OCI-LY1 (cell line): ENCODE measurements around the gene SLC7A4.

ENCODE experiments used
- H2AFZ ChIP-seq: fragments of 200-600 bp; sonication (generic), shearing (Covaris generic); 2 replicates; pipeline ENCODE4 v1.6.0; 2014; ENCODE audit warnings: antibody characterized with exemption, mild to moderate bottlenecking, low read length
- H3F3A ChIP-seq: fragments of 200-600 bp; sonication (generic), shearing (Covaris generic); 2 replicates; pipeline ENCODE4 v1.6.0; 2014; ENCODE audit warnings: mild to moderate bottlenecking, antibody characterized with exemption, low read length, moderate library complexity; ENCODE audit not compliant: insufficient read depth
- H3K27ac ChIP-seq: fragments of 200-600 bp; sonication (generic); 2 replicates; pipeline ENCODE4 v1.5.1; 2014; ENCODE audit warnings: low read length, mixed run types, mild to moderate bottlenecking, low read depth; ENCODE audit not compliant: poor library complexity, severe bottlenecking
- H3K27me3 ChIP-seq: fragments of 200-600 bp; sonication (generic); 2 replicates; pipeline ENCODE4 v1.6.0; 2014; ENCODE audit warnings: antibody characterized with exemption, mild to moderate bottlenecking, low read length, moderate library complexity; ENCODE audit not compliant: insufficient read depth
- H3K36me3 ChIP-seq: fragments of 200-600 bp; sonication (generic); 2 replicates; pipeline ENCODE4 v1.6.1; 2014; ENCODE audit warnings: mild to moderate bottlenecking, antibody characterized with exemption, low read length, moderate library complexity, mixed read lengths; ENCODE audit not compliant: insufficient read depth
- H3K4me1 ChIP-seq: fragments of 200-600 bp; sonication (generic); 2 replicates; pipeline ENCODE4 v1.5.1; 2014; ENCODE audit warnings: mild to moderate bottlenecking, low read length, moderate library complexity; ENCODE audit not compliant: insufficient read depth, severe bottlenecking
- H3K4me2 ChIP-seq: fragments of 200-600 bp; sonication (generic), shearing (Covaris generic); 2 replicates; pipeline ENCODE4 v1.6.1; 2014; ENCODE audit warnings: low read length
- H3K4me3 ChIP-seq: fragments of 200-600 bp; sonication (generic); 2 replicates; pipeline ENCODE4 v1.5.1; 2014; ENCODE audit warnings: low read length, low read depth, mild to moderate bottlenecking, mixed read lengths; ENCODE audit not compliant: poor library complexity, severe bottlenecking
- H3K79me2 ChIP-seq: fragments of 200-600 bp; shearing (Covaris generic); 2 replicates; pipeline ENCODE4 v1.6.1; 2016; ENCODE audit warnings: mixed run types, low read length, mixed read lengths; ENCODE audit not compliant: insufficient read depth
- H3K9ac ChIP-seq: fragments of 200-600 bp; sonication (generic), shearing (Covaris generic); 2 replicates; pipeline ENCODE4 v1.6.1; 2014; ENCODE audit warnings: mild to moderate bottlenecking, low read length, mixed read lengths
- H3K9me2 ChIP-seq: fragments of 200-600 bp; sonication (generic), shearing (Covaris generic); 2 replicates; pipeline ENCODE4 v1.6.1; 2014; ENCODE audit warnings: low read depth, mild to moderate bottlenecking, low read length, mixed read lengths
- H3K9me3 ChIP-seq: fragments of 200-600 bp; shearing (Covaris generic); 2 replicates; pipeline ENCODE4 v1.6.1; 2014; ENCODE audit warnings: low read length, mixed read lengths
- H4K20me1 ChIP-seq: fragments of 200-600 bp; sonication (generic), shearing (Covaris generic); 2 replicates; pipeline ENCODE4 v1.6.0; 2016; ENCODE audit warnings: mild to moderate bottlenecking, low read length; ENCODE audit not compliant: insufficient read depth
- EZH2 ChIP-seq: fragments of 200-600 bp; sonication (generic), shearing (Covaris generic); IDR thresholded peaks from 2 replicates; pipeline ENCODE4 v1.8.0; 2017; ENCODE audit warnings: borderline replicate concordance, mixed run types, mild to moderate bottlenecking, antibody characterized with exemption, low read length, moderate library complexity, mixed read lengths
- TF ChIP-seq, protein P1 (sequence below): fragments of 200-600 bp; sonication (generic), shearing (Covaris generic); IDR thresholded peaks from 2 replicates; pipeline ENCODE4 v1.5.1; 2017; ENCODE audit warnings: mild to moderate bottlenecking, antibody characterized with exemption, low read length, moderate library complexity, mixed read lengths

The SLC7A4 gene

DNA sequence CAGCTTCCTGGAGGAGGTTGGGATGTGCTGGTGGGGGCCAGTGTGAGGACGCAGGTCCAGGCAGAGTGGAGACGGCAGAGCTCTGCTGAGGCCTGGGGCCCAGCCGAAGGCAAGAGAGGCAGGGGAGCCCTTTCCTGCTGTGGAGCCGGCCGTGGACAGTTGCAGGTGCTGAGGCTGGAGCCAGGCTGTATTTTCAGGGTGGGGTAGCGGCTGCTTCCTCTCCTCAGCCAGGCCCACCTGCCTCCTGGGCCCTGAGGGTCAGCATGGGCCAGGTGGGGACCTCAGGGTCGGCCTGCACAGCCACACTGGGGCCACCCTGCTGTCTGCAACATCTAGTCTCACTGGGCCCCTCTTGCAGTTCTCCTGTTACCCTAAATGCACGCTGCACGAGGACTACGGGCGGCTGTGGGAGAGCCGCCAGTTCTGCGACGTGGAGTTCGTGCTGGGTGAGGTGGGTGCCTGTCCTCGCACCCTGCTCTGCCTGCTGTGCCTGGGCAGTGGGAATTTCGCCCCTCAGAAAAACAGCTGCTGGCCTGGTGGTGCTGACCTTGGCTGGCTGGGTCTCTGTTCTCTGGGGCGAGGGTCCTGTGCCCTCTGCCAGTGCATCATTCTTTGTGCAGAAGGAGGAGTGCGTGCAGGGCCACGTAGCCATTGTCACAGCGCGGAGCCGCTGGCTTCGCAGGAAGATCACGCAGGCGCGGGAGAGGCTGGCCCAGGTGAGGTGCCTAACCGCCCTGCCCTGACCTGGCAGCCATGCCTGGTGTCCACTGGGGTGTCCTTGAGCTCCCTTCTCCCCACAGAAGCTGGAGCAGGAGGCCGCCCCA is 38.8 kb downstream of the SLC7A4 start:
- H3K9me3 ChIP-seq = no peaks in the 10 kb centered on the region
- no peaks in the 10 kb centered on the region for H3K27me3 ChIP-seq
- no peaks in the 10 kb centered on the region for H3K79me2 ChIP-seq
- no peaks in the 10 kb centered on the region for H3K4me1 ChIP-seq
- H2AFZ ChIP-seq = no peak overlapping the region
- no peak overlapping the region for H3K27ac ChIP-seq
- no peaks in the 10 kb centered on the region for H4K20me1 ChIP-seq
- no peaks in the 10 kb centered on the region for H3K9me2 ChIP-seq
- no peak overlapping the region for H3K4me3 ChIP-seq
- no peak overlapping the region for H3K9ac ChIP-seq
- H3K36me3 ChIP-seq = peaks cover 25% of the 10 kb centered on the region; the same call in 1 of the 2 replicates
- H3F3A ChIP-seq = no peaks in the 10 kb centered on the region
- TF ChIP-seq, protein P1, sequence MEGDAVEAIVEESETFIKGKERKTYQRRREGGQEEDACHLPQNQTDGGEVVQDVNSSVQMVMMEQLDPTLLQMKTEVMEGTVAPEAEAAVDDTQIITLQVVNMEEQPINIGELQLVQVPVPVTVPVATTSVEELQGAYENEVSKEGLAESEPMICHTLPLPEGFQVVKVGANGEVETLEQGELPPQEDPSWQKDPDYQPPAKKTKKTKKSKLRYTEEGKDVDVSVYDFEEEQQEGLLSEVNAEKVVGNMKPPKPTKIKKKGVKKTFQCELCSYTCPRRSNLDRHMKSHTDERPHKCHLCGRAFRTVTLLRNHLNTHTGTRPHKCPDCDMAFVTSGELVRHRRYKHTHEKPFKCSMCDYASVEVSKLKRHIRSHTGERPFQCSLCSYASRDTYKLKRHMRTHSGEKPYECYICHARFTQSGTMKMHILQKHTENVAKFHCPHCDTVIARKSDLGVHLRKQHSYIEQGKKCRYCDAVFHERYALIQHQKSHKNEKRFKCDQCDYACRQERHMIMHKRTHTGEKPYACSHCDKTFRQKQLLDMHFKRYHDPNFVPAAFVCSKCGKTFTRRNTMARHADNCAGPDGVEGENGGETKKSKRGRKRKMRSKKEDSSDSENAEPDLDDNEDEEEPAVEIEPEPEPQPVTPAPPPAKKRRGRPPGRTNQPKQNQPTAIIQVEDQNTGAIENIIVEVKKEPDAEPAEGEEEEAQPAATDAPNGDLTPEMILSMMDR = no peak
- no peak for TF ChIP-seq EZH2
- H3K4me2 ChIP-seq = no peak overlapping the region

DNA sequence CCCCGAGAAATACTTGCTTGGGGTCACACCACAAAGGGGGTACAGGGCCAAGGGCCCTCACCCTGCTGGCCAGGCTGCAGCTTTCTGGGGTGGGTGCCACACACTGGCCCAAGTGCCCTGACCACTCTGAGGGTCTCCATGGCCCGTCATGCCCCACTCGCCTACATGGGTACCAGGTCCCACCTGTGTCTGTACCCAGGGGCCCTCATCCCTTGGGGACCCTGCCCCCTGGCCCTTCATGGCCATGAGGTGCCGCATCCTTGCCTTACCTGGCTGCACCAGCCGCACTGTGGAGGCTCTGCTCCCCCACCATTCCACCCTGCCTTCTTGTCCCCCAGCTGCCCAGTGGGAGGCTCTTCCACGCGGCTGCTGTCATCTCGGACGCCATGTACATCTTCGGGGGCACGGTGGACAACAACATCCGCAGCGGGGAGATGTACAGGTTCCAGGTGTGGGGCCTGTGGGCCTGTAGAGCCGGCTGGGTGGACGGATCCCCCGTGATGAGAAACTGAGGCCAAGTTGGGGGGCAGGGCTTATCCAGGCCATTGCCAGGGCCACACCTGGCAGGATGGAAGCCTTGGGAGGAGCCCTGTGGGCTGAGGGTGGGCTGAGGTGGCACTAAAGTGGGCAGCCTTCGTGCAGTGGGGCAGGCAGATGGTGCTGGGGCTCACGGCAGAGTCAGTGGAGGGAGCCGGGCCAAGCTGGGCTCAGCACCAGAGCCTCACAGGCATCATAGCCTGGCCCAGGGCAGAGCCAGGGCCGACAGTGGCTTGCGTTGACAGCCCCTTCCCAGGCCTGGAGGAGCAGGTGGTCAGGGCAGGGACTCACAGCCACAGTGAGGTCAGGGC is 39.7 kb downstream of the SLC7A4 start:
- H3K9me3 ChIP-seq = no peaks in the 10 kb centered on the region
- H3K27ac ChIP-seq = no peak overlapping the region
- no peak overlapping the region for H3K4me2 ChIP-seq
- TF ChIP-seq, protein P1 = no peak
- TF ChIP-seq EZH2 = no peak
- H3K4me3 ChIP-seq = no peak overlapping the region
- no peaks in the 10 kb centered on the region for H3K79me2 ChIP-seq
- H3K9me2 ChIP-seq = no peaks in the 10 kb centered on the region
- no peaks in the 10 kb centered on the region for H3F3A ChIP-seq
- no peaks in the 10 kb centered on the region for H3K27me3 ChIP-seq
- H2AFZ ChIP-seq = no peak overlapping the region
- H4K20me1 ChIP-seq = no peaks in the 10 kb centered on the region
- H3K36me3 ChIP-seq = peaks cover 22% of the 10 kb centered on the region; the same call in 1 of the 2 replicates
- H3K9ac ChIP-seq = no peak overlapping the region
- H3K4me1 ChIP-seq = no peaks in the 10 kb centered on the region

DNA sequence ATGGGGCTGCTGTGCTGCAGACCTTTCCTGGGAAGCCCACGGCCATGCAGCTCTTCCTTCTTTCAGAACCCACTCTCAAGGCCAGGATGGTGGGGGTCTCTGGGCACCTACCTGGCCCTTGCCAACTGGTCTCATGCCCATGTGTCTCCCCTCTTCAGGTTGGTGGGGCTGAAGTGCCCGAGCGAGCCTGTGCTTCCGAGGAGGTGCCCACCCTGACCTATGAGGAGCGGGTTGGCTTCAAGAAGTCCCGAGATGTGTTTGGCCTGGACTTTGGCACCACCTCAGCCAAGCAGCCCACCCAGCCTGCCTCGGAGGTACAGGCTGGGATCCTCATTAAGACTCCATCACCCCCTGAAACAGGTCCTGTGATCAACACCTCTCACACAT is 40.3 kb downstream of the SLC7A4 start:
- no peak overlapping the region for H3K9ac ChIP-seq

More for the DNA sequence above, 40.3 kb downstream of the SLC7A4 start:
- H3F3A ChIP-seq = no peaks in the 10 kb centered on the region
- H3K27me3 ChIP-seq = no peaks in the 10 kb centered on the region
- H3K4me2 ChIP-seq = no peak overlapping the region
- no peak for TF ChIP-seq EZH2
- TF ChIP-seq, protein P1 = no peak
- no peaks in the 10 kb centered on the region for H3K9me3 ChIP-seq
- peaks cover 20% of the 10 kb centered on the region; the same call in 1 of the 2 replicates for H3K36me3 ChIP-seq
- no peak overlapping the region for H3K4me3 ChIP-seq
- no peak overlapping the region for H3K27ac ChIP-seq
- no peaks in the 10 kb centered on the region for H3K9me2 ChIP-seq
- no peaks in the 10 kb centered on the region for H3K79me2 ChIP-seq
- no peaks in the 10 kb centered on the region for H4K20me1 ChIP-seq
- H2AFZ ChIP-seq = no peak overlapping the region
- H3K4me1 ChIP-seq = no peaks in the 10 kb centered on the region
